Measurements from ENCODE around the gene KCNA4.
"Not testable (repeated sequence)": the region's sequence is repeated elsewhere in the genome, so short reads cannot be mapped to it uniquely, and the experiment has no call there.

Gene KCNA4

GRCh38 chr11:29989174-29989970 is 27.5 kb downstream of the KCNA4 start:
- no peak for DNase-seq

- no peak for DNase-seq
These were observed 31.6 kb downstream of the KCNA4 start for GRCh38 chr11:29985248-29985647.

GRCh38 chr11:29984544-29984943 is 32.3 kb downstream of the KCNA4 start:
- DNase-seq, result no peak

- no peak for DNase-seq
These were observed 38.3 kb downstream of the KCNA4 start for GRCh38 chr11:29978549-29978948.

GRCh38 chr11:29975580-29975979 is 41.2 kb downstream of the KCNA4 start:
- DNase-seq, result not testable (repeated sequence)

- DNase-seq, result no peak
These were observed 53.0 kb downstream of the KCNA4 start for GRCh38 chr11:29963796-29964195.

- DNase-seq, result no peak
These were observed 53.8 kb downstream of the KCNA4 start for GRCh38 chr11:29963036-29963435.

- DNase-seq, result no peak
These were observed 54.6 kb downstream of the KCNA4 start for GRCh38 chr11:29962243-29962642.
